ENCODE measurements around the gene GNG8. TPM values are rescaled to one million over a fixed set of nuclear protein-coding genes. Genes with fewer than 3 reads are reported as not detected.

GNG8 gene
- polyA plus RNA-seq, 1 donor from 2014 or later, result not detected

- H3K36me3 Mint-ChIP-seq, result no peaks in the 10 kb centered on the region
- no peaks in the 10 kb centered on the region for H3K9me3 Mint-ChIP-seq
- peak overlapping the region in 3 of 4 donors; percentile 58 to 86 (median 85) for H3K4me3 Mint-ChIP-seq
- H3K27ac Mint-ChIP-seq, result peak overlapping the region; percentile 47 to 99 (median 81)
- peaks cover 36 to 44% (median 41%) of the 10 kb centered on the region in 3 donors for H3K4me1 Mint-ChIP-seq
- H3K27me3 Mint-ChIP-seq, result peaks cover 2% of the 10 kb centered on the region
Observed at GRCh38 chr19:46616631-46617322, 19.2 kb downstream of the GNG8 start.

GRCh38 chr19:46615966-46616365 lies 20.0 kb downstream of the GNG8 start:
- Mint-ChIP-seq H3K9me3 (no peaks in the 10 kb centered on the region), H3K4me3 (peak overlapping the region in 2 of 4 donors; percentile 37 to 76), H3K27ac (peak overlapping the region in 2 of 3 donors; percentile 81 to 99), H3K36me3 (no peaks in the 10 kb centered on the region), H3K27me3 (peaks cover 4% of the 10 kb centered on the region), H3K4me1 (peaks cover 42 to 47% (median 46%) of the 10 kb centered on the region in 3 donors)

GRCh38 chr19:46614114-46614722 lies 21.8 kb downstream of the GNG8 start:
- peak overlapping the region; percentile 73 to 96 (median 92) for H3K27ac Mint-ChIP-seq
- H3K4me3 Mint-ChIP-seq, result peak overlapping the region in 3 of 4 donors; percentile 38 to 80 (median 43)
- H3K36me3 Mint-ChIP-seq, result no peaks in the 10 kb centered on the region
- H3K27me3 Mint-ChIP-seq, result peaks cover 4% of the 10 kb centered on the region
- H3K9me3 Mint-ChIP-seq, result no peaks in the 10 kb centered on the region
- peaks cover 39 to 43% (median 42%) of the 10 kb centered on the region in 3 donors for H3K4me1 Mint-ChIP-seq

DNA sequence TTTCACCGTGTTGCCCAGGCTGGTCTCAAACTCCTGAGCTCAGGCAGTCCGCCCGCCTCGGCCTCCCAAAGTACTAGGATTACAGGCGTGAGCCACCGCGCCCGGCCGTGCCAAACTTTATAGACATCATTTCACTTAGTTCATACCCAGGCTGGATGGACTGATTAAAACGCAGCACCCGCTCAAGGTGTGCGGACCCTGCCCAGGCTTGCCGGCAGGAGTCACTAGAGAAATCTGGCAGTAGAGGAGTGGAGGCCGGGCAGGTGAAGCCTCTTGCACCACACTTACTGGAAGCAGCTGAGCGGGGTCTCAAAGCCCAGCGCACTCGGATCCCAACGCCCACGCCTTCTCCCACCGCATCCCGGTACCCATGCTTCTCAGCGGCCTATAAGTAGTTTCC lies 22.5 kb downstream of the GNG8 start:
- Mint-ChIP-seq H3K27ac (peak overlapping the region in 1 of 3 donors; percentile 96), H3K4me3 (no peak overlapping the region), H3K4me1 (peaks cover 35 to 42% (median 37%) of the 10 kb centered on the region in 3 donors)

DNA sequence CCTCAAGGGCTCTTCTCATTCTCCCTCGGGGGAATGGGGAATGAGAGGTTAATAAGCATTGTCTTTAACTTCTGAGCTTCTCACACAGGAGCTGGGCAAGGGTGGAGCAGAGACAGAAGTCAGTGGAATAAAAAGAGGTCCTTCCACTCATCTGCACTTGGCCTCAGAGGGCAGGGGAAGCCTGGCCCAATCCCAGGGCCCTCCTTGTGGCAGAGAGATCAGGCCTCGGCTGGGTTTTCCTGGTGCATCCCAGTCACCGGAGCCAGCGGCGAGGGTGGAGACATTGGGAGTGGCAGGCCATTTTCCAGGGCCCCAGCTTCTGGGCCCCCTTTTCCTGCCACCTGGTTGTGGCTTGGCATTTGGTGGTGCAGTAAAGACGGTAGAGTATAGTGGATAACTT lies 24.2 kb downstream of the GNG8 start:
- peak overlapping the region in 2 of 4 donors; percentile 65 to 69 for H3K4me3 Mint-ChIP-seq
- peaks cover 4% of the 10 kb centered on the region for H3K36me3 Mint-ChIP-seq
- peaks cover 30 to 39% (median 32%) of the 10 kb centered on the region in 3 donors for H3K4me1 Mint-ChIP-seq
- H3K9me3 Mint-ChIP-seq, result no peaks in the 10 kb centered on the region
- H3K27me3 Mint-ChIP-seq, result peaks cover 4% of the 10 kb centered on the region
- H3K27ac Mint-ChIP-seq, result peak overlapping the region; percentile 38 to 83 (median 44)

More for the DNA sequence above, 22.5 kb downstream of the GNG8 start:
- Mint-ChIP-seq H3K9me3 (no peaks in the 10 kb centered on the region), H3K27me3 (peaks cover 4% of the 10 kb centered on the region), H3K36me3 (no peaks in the 10 kb centered on the region)

- peaks cover 27 to 35% (median 29%) of the 10 kb centered on the region in 3 donors for H3K4me1 Mint-ChIP-seq
- H3K36me3 Mint-ChIP-seq, result peaks cover 4% of the 10 kb centered on the region
- no peaks in the 10 kb centered on the region for H3K9me3 Mint-ChIP-seq
- peaks cover 2% of the 10 kb centered on the region for H3K27me3 Mint-ChIP-seq
- peak overlapping the region; percentile 26 to 44 (median 38) for H3K27ac Mint-ChIP-seq
- peak overlapping the region in 2 of 4 donors; percentile 65 to 69 for H3K4me3 Mint-ChIP-seq
Observed at GRCh38 chr19:46610851-46611770, 24.9 kb downstream of the GNG8 start.

- Mint-ChIP-seq H3K27me3 (peaks cover 2% of the 10 kb centered on the region), H3K9me3 (no peaks in the 10 kb centered on the region), H3K27ac (no peak overlapping the region), H3K4me1 (peaks cover 27 to 35% (median 32%) of the 10 kb centered on the region in 3 donors), H3K36me3 (peaks cover 7% of the 10 kb centered on the region), H3K4me3 (no peak overlapping the region)
Observed at GRCh38 chr19:46610413-46610775, 25.6 kb downstream of the GNG8 start.

GRCh38 chr19:46609511-46610412 lies 26.2 kb downstream of the GNG8 start:
- Mint-ChIP-seq H3K9me3 (no peaks in the 10 kb centered on the region), H3K27ac (peak overlapping the region in 2 of 3 donors; percentile 19 to 41), H3K4me1 (peaks cover 27 to 35% (median 32%) of the 10 kb centered on the region in 3 donors), H3K4me3 (peak overlapping the region in 2 of 4 donors; percentile 3 to 40), H3K27me3 (peaks cover 2% of the 10 kb centered on the region), H3K36me3 (peaks cover 7% of the 10 kb centered on the region)

DNA sequence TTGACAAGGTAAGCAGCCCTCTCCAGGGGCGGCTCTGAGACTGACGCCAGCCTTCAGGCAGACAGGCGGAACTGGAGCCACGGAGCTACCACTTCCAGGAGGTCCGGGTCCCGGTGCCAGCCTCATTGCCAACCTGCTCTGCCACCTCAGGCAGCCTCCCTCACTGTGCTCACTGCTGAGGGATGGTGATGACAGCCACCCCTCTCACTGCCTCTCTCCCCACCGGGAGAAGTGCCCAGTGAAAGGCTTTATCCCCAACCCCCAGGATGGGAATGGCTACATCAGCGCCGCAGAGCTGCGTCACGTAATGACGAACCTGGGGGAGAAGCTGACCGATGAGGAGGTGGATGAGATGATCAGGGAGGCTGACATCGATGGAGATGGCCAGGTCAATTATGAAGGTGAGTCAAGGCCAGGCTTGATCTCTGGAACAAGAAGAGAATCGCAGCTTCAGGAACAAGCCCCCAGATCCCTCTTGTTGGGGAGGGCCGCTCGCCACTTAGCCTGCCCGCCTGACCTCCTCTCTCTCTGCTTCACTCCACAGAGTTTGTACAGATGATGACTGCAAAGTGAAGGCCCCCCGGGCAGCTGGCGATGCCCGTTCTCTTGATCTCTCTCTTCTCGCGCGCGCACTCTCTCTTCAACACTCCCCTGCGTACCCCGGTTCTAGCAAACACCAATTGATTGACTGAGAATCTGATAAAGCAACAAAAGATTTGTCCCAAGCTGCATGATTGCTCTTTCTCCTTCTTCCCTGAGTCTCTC lies 27.2 kb downstream of the GNG8 start:
- Mint-ChIP-seq H3K36me3 (peaks cover 7% of the 10 kb centered on the region), H3K9me3 (no peaks in the 10 kb centered on the region), H3K27ac (peak overlapping the region in 1 of 3 donors; percentile 19), H3K4me1 (peaks cover 24 to 28% (median 27%) of the 10 kb centered on the region in 3 donors), H3K27me3 (peaks cover 2% of the 10 kb centered on the region), H3K4me3 (peak overlapping the region in 2 of 4 donors; percentile 40 to 55)

DNA sequence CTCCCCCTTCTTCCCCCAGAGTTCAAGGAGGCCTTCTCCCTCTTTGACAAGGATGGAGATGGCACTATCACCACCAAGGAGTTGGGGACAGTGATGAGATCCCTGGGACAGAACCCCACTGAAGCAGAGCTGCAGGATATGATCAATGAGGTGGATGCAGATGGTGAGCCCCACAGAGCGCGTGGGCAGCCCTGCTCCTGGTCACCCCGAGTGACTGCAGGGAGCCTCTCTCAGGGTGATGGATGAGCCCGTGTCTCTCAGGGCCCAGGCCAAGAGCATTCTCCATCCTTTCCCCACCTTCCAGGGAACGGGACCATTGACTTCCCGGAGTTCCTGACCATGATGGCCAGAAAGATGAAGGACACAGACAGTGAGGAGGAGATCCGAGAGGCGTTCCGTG lies 27.8 kb downstream of the GNG8 start:
- peaks cover 27 to 32% (median 32%) of the 10 kb centered on the region in 3 donors for H3K4me1 Mint-ChIP-seq
- H3K36me3 Mint-ChIP-seq, result peaks cover 7% of the 10 kb centered on the region
- H3K4me3 Mint-ChIP-seq, result no peak overlapping the region
- no peaks in the 10 kb centered on the region for H3K9me3 Mint-ChIP-seq
- H3K27me3 Mint-ChIP-seq, result peaks cover 2% of the 10 kb centered on the region
- H3K27ac Mint-ChIP-seq, result peak overlapping the region in 2 of 3 donors; percentile 27 to 39

DNA sequence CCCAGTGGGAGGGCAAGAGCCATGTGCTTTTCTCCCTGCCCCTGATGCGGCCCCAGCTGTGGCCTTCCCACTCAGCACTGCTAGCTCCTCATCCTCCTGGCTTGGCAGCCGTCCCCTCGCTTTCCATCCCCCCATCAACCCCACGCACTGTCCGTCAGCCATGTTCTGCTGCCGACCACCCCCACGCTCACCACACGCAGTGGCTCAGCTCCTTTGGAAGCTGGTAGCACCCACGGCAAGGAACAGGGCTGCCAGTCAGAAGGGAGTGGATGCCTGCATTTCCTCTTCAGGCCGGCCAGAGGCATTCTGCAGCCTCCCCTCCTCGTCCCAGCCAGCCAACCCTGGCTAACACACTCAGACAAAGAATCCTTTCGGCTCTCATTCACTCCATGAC lies 28.6 kb downstream of the GNG8 start:
- Mint-ChIP-seq H3K27me3 (peaks cover 2% of the 10 kb centered on the region), H3K4me3 (no peak overlapping the region), H3K9me3 (no peaks in the 10 kb centered on the region), H3K27ac (peak overlapping the region in 1 of 3 donors; percentile 46), H3K36me3 (peaks cover 7% of the 10 kb centered on the region), H3K4me1 (peaks cover 28 to 34% (median 33%) of the 10 kb centered on the region in 3 donors)

DNA sequence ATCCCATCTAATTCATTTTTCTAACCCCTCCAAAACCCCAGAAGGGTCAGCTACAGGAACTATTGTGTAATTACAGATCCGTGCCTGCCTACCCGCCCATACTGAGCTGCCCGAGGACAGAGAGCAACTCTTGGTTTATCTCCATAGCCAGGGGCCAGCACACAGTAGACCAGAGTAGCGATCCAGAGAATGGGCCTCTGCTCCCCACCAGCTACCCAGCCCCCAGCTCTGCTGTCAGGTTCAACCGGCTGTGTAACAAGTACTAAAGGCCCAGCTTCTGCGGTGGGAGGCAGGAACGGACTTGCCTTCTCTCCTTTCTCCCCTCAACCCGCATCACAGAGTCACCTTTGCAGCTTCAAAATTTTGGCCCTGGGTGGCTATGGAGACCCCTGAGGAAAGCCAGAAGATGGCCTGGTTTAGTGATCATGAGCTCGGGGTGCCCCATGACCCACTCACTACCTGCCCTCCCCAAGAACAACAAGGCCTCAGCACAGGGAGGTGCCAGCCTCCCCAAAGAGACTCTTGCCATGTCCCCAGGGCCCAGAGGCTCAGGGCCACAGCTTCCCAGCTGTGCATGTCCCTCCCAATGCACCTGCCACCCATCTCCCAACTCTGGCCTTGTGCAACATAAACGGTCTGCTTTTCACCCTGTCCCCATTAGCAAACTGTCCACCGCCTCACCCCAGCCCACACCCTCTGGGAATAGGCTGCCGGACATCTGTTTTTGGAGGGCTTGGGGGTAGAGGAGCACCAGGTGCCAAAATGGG lies 29.1 kb downstream of the GNG8 start:
- Mint-ChIP-seq H3K9me3 (no peaks in the 10 kb centered on the region), H3K4me1 (peaks cover 25 to 33% (median 27%) of the 10 kb centered on the region in 3 donors), H3K36me3 (peaks cover 7% of the 10 kb centered on the region), H3K4me3 (peak overlapping the region in 1 of 4 donors; percentile 46), H3K27me3 (peaks cover 2% of the 10 kb centered on the region), H3K27ac (peak overlapping the region in 2 of 3 donors; percentile 41 to 46)

GRCh38 chr19:46606019-46606418 lies 30.0 kb downstream of the GNG8 start:
- peak overlapping the region in 2 of 3 donors; percentile 41 to 46 for H3K27ac Mint-ChIP-seq
- peaks cover 16 to 27% (median 19%) of the 10 kb centered on the region in 3 donors for H3K4me1 Mint-ChIP-seq
- H3K27me3 Mint-ChIP-seq, result no peaks in the 10 kb centered on the region
- H3K4me3 Mint-ChIP-seq, result peak overlapping the region in 2 of 4 donors; percentile 45 to 74
- peaks cover 7% of the 10 kb centered on the region for H3K36me3 Mint-ChIP-seq
- H3K9me3 Mint-ChIP-seq, result no peaks in the 10 kb centered on the region

Data from IgD-negative memory B cell (primary cell).